HG03108 (cell line): ENCODE data around the gene SLC7A8.
"Not testable (repeated sequence)": the region's sequence is repeated elsewhere in the genome, so short reads cannot be mapped to it uniquely, and the experiment has no call there.

Experiments
- ATAC-seq: cut with Tn5 transposase; IDR thresholded peaks from one replicate; pipeline ENCODE4 v1.9.1; 2021; ENCODE audit warnings: moderate library complexity; ENCODE audit not compliant: unreplicated experiment

Gene SLC7A8

GRCh38 chr14:23115039-23115731 lies 68.3 kb downstream of the SLC7A8 start:
- ATAC-seq: no peak

GRCh38 chr14:23114669-23115038 lies 68.8 kb downstream of the SLC7A8 start:
- no peak for ATAC-seq

- ATAC-seq: no peak
Measured at GRCh38 chr14:23114120-23114458, 69.4 kb downstream of the SLC7A8 start.

GRCh38 chr14:23113431-23114119 lies 69.9 kb downstream of the SLC7A8 start:
- ATAC-seq: no peak

- no peak for ATAC-seq
Measured at GRCh38 chr14:23112359-23113178, 70.9 kb downstream of the SLC7A8 start.

GRCh38 chr14:23110579-23111365 lies 72.7 kb downstream of the SLC7A8 start:
- ATAC-seq: no peak

- no peak for ATAC-seq
Measured at GRCh38 chr14:23109769-23110168, 73.7 kb downstream of the SLC7A8 start.

- not testable (repeated sequence) for ATAC-seq
Measured at GRCh38 chr14:23108169-23108568, 75.3 kb downstream of the SLC7A8 start.

- ATAC-seq: not testable (repeated sequence)
Measured at GRCh38 chr14:23107620-23108019, 75.8 kb downstream of the SLC7A8 start.

- no peak for ATAC-seq
Measured at GRCh38 chr14:23106747-23107045, 76.8 kb downstream of the SLC7A8 start.

- no peak for ATAC-seq
Measured at GRCh38 chr14:23105348-23105824, 78.1 kb downstream of the SLC7A8 start.

GRCh38 chr14:23104591-23105347 lies 78.7 kb downstream of the SLC7A8 start, which contains the start of gene CIROP:
Gene CIROP, minus strand, starts transcription at chr14:23104989. Its CDS starts 69 bp downstream, at chr14:23104920.
- no peak for ATAC-seq

GRCh38 chr14:23104070-23104590 lies 79.3 kb downstream of the SLC7A8 start:
- no peak for ATAC-seq

GRCh38 chr14:23103581-23103980 lies 79.9 kb downstream of the SLC7A8 start:
- ATAC-seq: no peak

GRCh38 chr14:23102801-23103200 lies 80.7 kb downstream of the SLC7A8 start:
- ATAC-seq: no peak

- ATAC-seq: no peak
Measured at GRCh38 chr14:23101986-23102625, 81.4 kb downstream of the SLC7A8 start.

- no peak for ATAC-seq
Measured at GRCh38 chr14:23101213-23101970, 82.1 kb downstream of the SLC7A8 start.

GRCh38 chr14:23099212-23099861 lies 84.1 kb downstream of the SLC7A8 start:
- no peak for ATAC-seq
